Mammary microvascular endothelial cell (primary cell): ENCODE results near the gene CLASRP. TPM values are rescaled to one million over a fixed set of nuclear protein-coding genes. Genes with fewer than 3 reads are reported as not detected.

Source experiments
- total RNA-seq: library from RNA; depleted of rRNA; stranded (reverse); fragments of >200 nt; gene quantifications from 2 replicates; pipeline ENCODE4 v1.2.3, GENCODE V29; 2015

CLASRP gene, protein sequence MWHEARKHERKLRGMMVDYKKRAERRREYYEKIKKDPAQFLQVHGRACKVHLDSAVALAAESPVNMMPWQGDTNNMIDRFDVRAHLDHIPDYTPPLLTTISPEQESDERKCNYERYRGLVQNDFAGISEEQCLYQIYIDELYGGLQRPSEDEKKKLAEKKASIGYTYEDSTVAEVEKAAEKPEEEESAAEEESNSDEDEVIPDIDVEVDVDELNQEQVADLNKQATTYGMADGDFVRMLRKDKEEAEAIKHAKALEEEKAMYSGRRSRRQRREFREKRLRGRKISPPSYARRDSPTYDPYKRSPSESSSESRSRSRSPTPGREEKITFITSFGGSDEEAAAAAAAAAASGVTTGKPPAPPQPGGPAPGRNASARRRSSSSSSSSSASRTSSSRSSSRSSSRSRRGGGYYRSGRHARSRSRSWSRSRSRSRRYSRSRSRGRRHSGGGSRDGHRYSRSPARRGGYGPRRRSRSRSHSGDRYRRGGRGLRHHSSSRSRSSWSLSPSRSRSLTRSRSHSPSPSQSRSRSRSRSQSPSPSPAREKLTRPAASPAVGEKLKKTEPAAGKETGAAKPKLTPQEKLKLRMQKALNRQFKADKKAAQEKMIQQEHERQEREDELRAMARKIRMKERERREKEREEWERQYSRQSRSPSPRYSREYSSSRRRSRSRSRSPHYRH
- 37.9 and 50.6 TPM in 2 replicates for total RNA-seq

DNA sequence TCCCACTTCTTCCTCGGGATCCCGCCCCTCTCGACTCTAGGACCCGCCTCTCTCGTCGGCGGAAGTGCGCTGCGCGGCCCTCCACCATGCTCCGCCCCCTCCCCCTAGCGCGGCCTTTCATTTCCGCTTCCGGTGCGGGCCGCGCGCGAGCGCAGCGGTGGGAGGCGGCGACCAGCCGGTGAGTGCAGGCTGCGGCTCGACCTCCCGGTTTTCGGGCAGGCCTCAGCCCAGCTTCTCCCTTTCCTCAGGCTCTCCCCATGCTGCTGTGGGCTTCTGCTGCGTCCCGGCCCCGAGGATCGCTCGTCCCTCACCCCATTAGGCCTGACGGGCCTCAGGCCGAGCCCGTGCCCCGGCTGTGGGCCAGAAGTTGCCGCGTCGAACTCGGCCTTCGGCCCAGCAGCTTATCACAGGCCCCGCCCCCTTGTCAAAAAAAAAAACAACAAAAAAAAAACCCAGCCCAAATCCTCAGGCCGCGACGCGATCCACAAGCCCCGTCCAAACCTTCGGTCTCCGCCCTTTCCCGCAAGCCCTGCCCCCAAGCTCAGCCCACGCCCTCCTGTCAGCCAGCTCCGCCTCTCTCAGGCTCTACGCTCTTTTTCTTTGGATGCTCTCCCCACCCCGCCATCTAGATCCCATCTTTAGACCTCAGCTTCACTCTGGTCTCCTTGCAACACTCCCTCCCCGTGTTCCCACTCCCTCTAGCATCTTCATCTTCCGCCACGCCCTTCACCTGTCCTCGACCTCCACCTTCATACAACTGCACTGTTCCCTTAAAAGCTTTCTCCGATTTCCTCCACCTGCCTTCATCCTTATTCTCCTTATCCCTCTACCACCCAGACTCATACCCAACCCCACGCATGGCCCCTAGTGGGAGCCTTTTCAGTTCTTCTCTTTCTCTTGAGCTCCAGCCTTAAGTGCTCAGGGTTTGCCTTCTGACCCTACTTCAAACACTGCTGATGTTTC, at the start of gene CLASRP:
Gene CLASRP, plus strand, starts transcription at position 115 of the 963 bp plus-strand sequence. CDS start 1,168 bp downstream, outside the sequence.

DNA sequence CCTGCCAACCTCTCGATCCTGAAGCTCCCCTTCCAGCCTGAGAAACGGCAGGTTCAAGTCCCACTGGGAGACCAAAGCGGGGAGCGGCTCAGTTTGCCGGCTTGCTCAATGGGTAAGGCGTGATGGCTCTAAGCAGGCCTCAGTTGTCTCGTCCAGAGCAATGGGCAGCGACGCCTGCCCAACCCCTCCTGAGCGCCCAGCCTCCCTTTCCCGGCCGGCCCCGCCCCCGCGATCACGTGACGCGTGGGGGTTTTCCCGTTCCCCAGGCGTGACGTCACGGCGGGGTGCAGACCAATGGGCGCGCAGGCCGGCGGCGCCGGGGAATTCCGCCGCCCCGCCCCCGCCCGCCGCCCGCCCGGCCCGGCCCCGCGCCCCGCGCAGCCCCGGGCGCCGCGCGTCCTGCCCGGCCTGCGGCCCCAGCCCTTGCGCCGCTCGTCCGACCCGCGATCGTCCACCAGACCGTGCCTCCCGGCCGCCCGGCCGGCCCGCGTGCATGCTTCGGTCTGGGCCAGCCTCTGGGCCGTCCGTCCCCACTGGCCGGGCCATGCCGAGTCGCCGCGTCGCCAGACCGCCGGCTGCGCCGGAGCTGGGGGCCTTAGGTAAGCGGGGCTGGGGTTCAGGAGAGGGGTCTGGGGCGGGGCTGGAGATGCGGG, 37.6 kb upstream of the CLASRP start, which contains the start of gene RELB:
Gene RELB, plus strand, starts transcription at position 378 of the 653 bp plus-strand sequence. Its CDS starts 116 bp downstream, at position 494.

DNA sequence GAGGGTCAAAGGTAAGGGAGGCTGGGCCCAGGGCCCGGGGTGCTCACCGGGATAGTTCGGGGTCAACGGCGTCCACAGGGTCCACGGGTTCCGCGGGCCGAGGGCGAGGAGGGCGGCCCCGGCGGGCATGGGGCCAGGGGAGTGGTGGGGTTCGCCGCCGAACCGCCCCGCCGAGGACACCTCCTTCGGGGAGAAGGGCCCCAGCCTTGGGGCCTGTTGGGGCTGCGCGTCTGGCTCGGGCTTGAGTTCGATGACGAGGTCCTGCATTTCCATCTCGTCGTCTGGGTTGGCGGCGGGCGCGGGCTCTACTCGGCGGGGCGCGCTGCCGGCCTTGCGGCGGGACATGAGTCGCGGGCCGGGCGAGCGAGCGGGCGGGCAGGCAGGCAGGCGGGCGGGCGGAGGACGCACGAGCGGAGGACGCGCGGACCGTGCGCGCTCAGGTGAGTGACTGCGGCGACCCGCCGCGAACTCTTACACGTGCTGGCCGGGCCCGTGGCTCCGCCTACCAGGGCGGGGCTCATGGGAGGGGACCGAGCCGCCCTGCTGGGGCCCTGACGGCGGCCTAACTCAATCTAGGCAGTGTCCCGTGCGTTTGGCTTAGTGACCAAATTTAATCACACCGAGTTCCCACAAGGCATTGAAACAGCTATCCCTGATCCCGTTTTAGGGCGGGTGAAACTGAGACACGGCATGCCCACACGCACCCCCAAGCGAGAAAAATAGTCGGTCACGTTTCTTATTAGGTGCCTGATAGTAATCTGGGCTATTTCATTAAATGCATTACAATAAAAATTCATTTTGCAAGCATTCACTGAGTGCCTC, 37.4 kb downstream of the CLASRP start, which contains the start of gene ZNF296:
Gene ZNF296, minus strand, starts transcription at position 450 of the 822 bp plus-strand sequence. Its CDS starts 105 bp downstream, at position 345.

DNA sequence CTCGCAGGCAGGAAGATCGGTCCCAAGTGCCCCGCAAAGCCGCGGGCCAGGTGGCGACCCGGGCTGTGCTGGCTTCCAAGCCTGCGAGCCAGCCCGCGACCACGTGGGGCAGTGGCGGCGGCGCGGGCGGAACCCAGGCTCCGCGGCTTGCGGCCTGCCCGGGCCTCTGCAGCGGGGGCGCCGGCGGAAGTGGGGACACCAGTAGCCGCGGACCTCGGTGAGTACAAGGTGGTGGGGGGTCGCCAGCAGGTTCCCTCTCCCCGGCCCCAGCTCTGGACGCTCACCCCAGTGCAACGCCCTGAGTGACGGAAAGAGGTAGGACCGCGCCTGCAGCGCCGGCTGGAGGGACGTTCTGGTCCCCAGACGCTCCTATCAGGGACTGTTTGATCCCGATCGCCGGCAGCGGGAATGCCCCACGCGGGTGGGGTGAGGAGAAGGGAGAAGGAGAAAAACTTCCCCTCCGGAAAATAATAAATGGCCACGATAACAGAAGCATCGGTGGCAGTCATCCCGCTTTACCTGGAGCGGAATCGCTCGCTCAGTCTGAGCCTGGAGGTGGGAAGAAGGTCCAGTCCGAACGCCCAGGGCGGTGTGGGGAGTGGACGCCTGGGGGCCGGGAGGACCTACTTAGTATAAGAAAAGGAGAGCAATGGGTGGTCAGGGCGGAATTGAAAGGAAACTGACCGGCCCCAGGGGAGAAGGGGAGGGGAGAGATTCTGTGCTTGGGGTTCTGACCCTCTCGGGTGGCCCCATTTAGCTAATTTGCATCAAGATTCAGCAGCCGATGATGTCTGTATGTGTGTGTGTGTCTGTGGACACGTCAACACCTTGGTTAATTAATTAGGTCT, 40.4 kb downstream of the CLASRP start, which contains the start of gene GEMIN7:
Gene GEMIN7, plus strand, starts transcription at position 198 of the 848 bp plus-strand sequence. CDS start 10,855 bp downstream, outside the sequence.

DNA sequence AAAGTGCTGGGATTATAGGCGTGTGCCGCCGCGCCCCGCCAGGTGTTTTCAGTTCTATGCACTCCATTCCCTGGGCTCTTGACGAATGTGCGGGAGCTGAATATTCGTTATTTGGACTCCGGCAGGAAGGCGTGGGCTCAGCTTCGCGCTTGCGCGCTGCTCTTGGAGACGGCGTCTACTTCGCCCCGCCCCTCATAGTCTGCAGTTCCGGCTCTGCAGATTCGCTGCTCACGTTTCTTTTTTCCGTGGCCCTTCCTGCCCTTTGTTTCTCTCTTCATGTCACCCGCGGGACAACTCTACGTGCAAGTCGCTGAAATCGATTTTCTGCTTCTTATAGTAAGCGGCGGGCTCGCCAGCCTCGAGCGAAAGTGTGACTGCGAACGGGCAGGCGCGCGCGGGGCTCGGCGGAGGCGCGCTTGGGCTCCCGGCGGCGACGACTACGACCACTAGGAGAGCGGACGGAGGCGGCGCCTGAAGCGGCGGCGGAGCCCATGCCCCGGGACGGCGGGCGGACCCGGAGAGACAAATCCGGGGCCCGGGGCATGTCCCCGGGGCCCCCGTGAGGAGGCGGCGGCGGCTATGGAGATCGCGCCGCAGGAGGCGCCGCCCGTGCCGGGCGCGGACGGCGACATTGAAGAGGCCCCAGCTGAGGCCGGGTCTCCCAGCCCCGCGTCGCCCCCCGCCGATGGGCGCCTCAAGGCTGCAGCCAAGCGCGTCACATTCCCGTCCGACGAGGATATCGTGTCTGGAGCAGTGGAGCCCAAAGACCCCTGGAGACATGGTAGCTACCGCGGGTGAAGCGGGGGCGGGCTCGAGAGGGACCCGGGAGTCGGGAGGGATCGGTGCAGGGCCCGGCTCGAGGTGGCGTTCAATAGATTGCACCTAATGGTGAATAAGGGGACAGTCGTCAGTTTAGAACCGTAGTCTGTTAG, 54.2 kb downstream of the CLASRP start, which contains the start of gene PPP1R37:
Gene PPP1R37, plus strand, starts transcription at position 433 of the 932 bp plus-strand sequence. Its CDS starts 147 bp downstream, at position 580.

Other genes starting within 250 kb of the CLASRP start
- gene BCAM, start 229.9 kb upstream of the CLASRP start, total RNA-seq = 22.6 and 33.0 TPM in 2 replicates
- gene NECTIN2, start 192.7 kb upstream of the CLASRP start, total RNA-seq = 237 and 256 TPM in 2 replicates
- 120 and 129 TPM in 2 replicates for gene TOMM40, start 147.8 kb upstream of the CLASRP start, total RNA-seq
- 1.2 and 3.1 TPM in 2 replicates for gene APOE, start 133.2 kb upstream of the CLASRP start, total RNA-seq
- gene APOC1, start 124.4 kb upstream of the CLASRP start, total RNA-seq = 2.1 TPM in 1 of 2 replicates, not detected in the other
- gene APOC4, start 96.8 kb upstream of the CLASRP start, total RNA-seq = not detected in 2 replicates
- not detected in 2 replicates for gene APOC2, start 93.0 kb upstream of the CLASRP start, total RNA-seq
- gene CLPTM1, start 83.7 kb upstream of the CLASRP start, total RNA-seq = 58.2 and 60.5 TPM in 2 replicates
- 19.4 and 26.3 TPM in 2 replicates for gene RELB, start 37.6 kb upstream of the CLASRP start, total RNA-seq
- 0.54 and 1.2 TPM in 2 replicates for gene ZNF296, start 37.4 kb downstream of the CLASRP start, total RNA-seq
- gene GEMIN7, start 40.2 kb downstream of the CLASRP start, total RNA-seq = 61.6 and 68.9 TPM in 2 replicates
- 30.6 and 32.1 TPM in 2 replicates for gene PPP1R37, start 54.1 kb downstream of the CLASRP start, total RNA-seq
- gene NKPD1, start 121.9 kb downstream of the CLASRP start, total RNA-seq = 0.05 TPM in 1 of 2 replicates, not detected in the other
- gene TRAPPC6A, start 139.2 kb downstream of the CLASRP start, total RNA-seq = 7.7 and 15.8 TPM in 2 replicates
- 4.3 and 9.6 TPM in 2 replicates for gene BLOC1S3, start 139.7 kb downstream of the CLASRP start, total RNA-seq
- gene EXOC3L2, start 206.4 kb downstream of the CLASRP start, total RNA-seq = 1.9 and 2.6 TPM in 2 replicates
- 10.0 and 18.8 TPM in 2 replicates for gene MARK4, start 212.2 kb downstream of the CLASRP start, total RNA-seq